K562 (cell line): ENCODE results near the gene FXYD4. TPM values are rescaled to one million over a fixed set of nuclear protein-coding genes. Genes with fewer than 3 reads are reported as not detected.

Experiments used
- ATAC-seq: fragments of 200-7000 bp; cut with Tn5 transposase; 3 replicates; pipeline ENCODE4 v1.9.1; 2020; ENCODE audit warnings: moderate library complexity
- BruUV-seq: library from RNA; stranded (reverse); fragments of 400-500 nt; replicated peaks from 2 replicates; lab custom pipeline; 2021; lab: Mats Ljungman, UMichigan
- CTCF ChIA-PET: fragments of 300-600 bp; formaldehyde crosslinking; extraction: SDS; loops from one replicate; lab custom pipeline; 2021; ENCODE audit warnings: low intra/inter-chr PET ratio; lab: Yijun Ruan, JAX
- POLR2A ChIA-PET: fragments of 300-600, 350-650 bp; sonication (Branson Sonifier 250); formaldehyde crosslinking; extraction: SDS; loops from one replicate; lab custom pipeline; 2021; ENCODE audit warnings: antibody characterized with exemption, inconsistent platforms; lab: Yijun Ruan, JAX
- DNase-seq, 4 experiments: peaks; one replicate each; pipeline versions ENCODE4 v3.0.0 to v3.0.0-alpha.2; 2011 to 2018; ENCODE audit warnings: low spot score in 3 of 4, mixed read lengths in 3 of 4; ENCODE audit errors: extremely low read depth in 1 of 4
- FAIRE-seq: peaks from 2 replicates; lab custom pipeline; 2011; peaks lifted over from hg19 to GRCh38; lab: Jason Lieb, UNC
- H2AFZ ChIP-seq: 2 replicates; pipeline ENCODE4 v1.6.0; 2011; ENCODE audit warnings: low read depth, low read length, control low read depth, inconsistent platforms
- H3K27ac ChIP-seq: fragments of 200-600 bp; 3 replicates; pipeline ENCODE4 v1.8.0; 2011; ENCODE audit warnings: low read depth, mild to moderate bottlenecking, control low read depth, inconsistent platforms, low read length, moderate library complexity, mixed read lengths; ENCODE audit errors: extremely low read depth
- H3K27me3 ChIP-seq, 2 experiments: fragments of 300-600 bp in 1 of 2; 2 replicates in 1 of 2; 3 replicates in 1 of 2; pipeline versions ENCODE4 v1.6.0 to v1.8.0; 2011; ENCODE audit warnings: inconsistent platforms in 2 of 2, low read length in 2 of 2, mild to moderate bottlenecking in 1 of 2, mixed read lengths in 1 of 2, moderate library complexity in 1 of 2; ENCODE audit not compliant: control insufficient read depth in 2 of 2, insufficient read depth in 2 of 2
- H3K36me3 ChIP-seq: fragments of 300-600 bp; 3 replicates; pipeline ENCODE4 v1.8.0; 2011; ENCODE audit warnings: mild to moderate bottlenecking, low read length, inconsistent platforms; ENCODE audit not compliant: control insufficient read depth, insufficient read depth
- H3K4me1 ChIP-seq, 2 experiments: fragments of 200-600 bp in 1 of 2; replicated peaks in 1 of 2; 2 replicates in 1 of 2; 3 replicates in 1 of 2; pipeline versions ENCODE4 v1.5.1 to v1.8.0; 2011; ENCODE audit warnings: inconsistent platforms in 2 of 2, low read length in 2 of 2, mild to moderate bottlenecking in 1 of 2, mixed read lengths in 1 of 2, moderate library complexity in 1 of 2; ENCODE audit not compliant: control insufficient read depth in 2 of 2, insufficient read depth in 2 of 2
- H3K4me2 ChIP-seq: 2 replicates; pipeline ENCODE4 v1.6.1; 2011; ENCODE audit warnings: low read length, control low read depth, inconsistent platforms, mixed read lengths; ENCODE audit not compliant: insufficient read depth
- H3K4me3 ChIP-seq: fragments of 200-600 bp; sonication (generic), shearing (Covaris generic); 2 replicates; pipeline ENCODE4 v1.5.1; 2016; ENCODE audit warnings: control low read depth, inconsistent platforms
- H3K79me2 ChIP-seq: fragments of 200-600 bp; 3 replicates; pipeline ENCODE4 v1.8.0; 2011; ENCODE audit warnings: low read length, inconsistent platforms; ENCODE audit not compliant: control insufficient read depth, insufficient read depth
- H3K9ac ChIP-seq, 2 experiments: 2 replicates each; pipeline versions ENCODE4 v1.6.0 to v1.6.1; 2011; ENCODE audit warnings: low read depth in 2 of 2, low read length in 2 of 2, control low read depth in 1 of 2, inconsistent platforms in 1 of 2, mild to moderate bottlenecking in 1 of 2, mixed read lengths in 1 of 2; ENCODE audit not compliant: insufficient read depth in 1 of 2
- H3K9me1 ChIP-seq: one replicate; pipeline ENCODE4 v1.6.0; 2011; ENCODE audit warnings: inconsistent platforms, mild to moderate bottlenecking, low read length, moderate library complexity; ENCODE audit not compliant: control insufficient read depth, insufficient read depth
- H3K9me3 ChIP-seq: replicated peaks from 2 replicates; pipeline ENCODE4 v1.5.1; 2011; ENCODE audit warnings: low read depth, low read length, inconsistent platforms; ENCODE audit not compliant: control insufficient read depth, insufficient read depth
- H4K20me1 ChIP-seq: replicated peaks from 2 replicates; pipeline ENCODE4 v1.6.1; 2011; ENCODE audit warnings: low read length, inconsistent platforms, mixed read lengths; ENCODE audit not compliant: control insufficient read depth, insufficient read depth
- CHCHD3 ChIP-seq: fragments of 250-450 bp; sonication (Bioruptor Pico); IDR thresholded peaks from 2 replicates; pipeline ENCODE4 v2.1.2; 2022; ENCODE audit warnings: mild to moderate bottlenecking
- CTCF ChIP-seq, 3 experiments: IDR thresholded peaks in 2 of 3; conservative IDR thresholded peaks in 1 of 3; 2 replicates each; pipeline ENCODE4 v1.5.1; 2011 to 2012; ENCODE audit warnings: low read length in 3 of 3, mild to moderate bottlenecking in 3 of 3, control low read depth in 2 of 3, improper control_type of control experiment in 1 of 3, inconsistent platforms in 1 of 3, low read depth in 1 of 3, mixed read lengths in 1 of 3, moderate library complexity in 1 of 3; ENCODE audit not compliant: insufficient read depth in 2 of 3
- ETV6 ChIP-seq, 3 experiments: fragments of 150-350 bp in 1 of 3; sonication (generic) in 1 of 3; formaldehyde crosslinking in 1 of 3; IDR thresholded peaks; 2 replicates each; pipeline versions ENCODE4 v1.6.1 to v1.8.0; 2014 to 2022; ENCODE audit warnings: borderline replicate concordance in 2 of 3, low read depth in 2 of 3, antibody characterized with exemption in 1 of 3, low read length in 1 of 3, mild to moderate bottlenecking in 1 of 3, missing genetic modification reagents in 1 of 3
- JUN ChIP-seq, 2 experiments: sonication (generic) in 1 of 2; formaldehyde crosslinking in 1 of 2; IDR thresholded peaks; 2 replicates each; pipeline versions ENCODE4 v1.6.1 to v1.8.0; 2012 to 2022; ENCODE audit warnings: borderline replicate concordance in 2 of 2, mild to moderate bottlenecking in 2 of 2, improper control_type of control experiment in 1 of 2, low read depth in 1 of 2, low read length in 1 of 2, missing genetic modification reagents in 1 of 2
- KDM2B ChIP-seq: fragments of 250-450 bp; sonication (Bioruptor Pico); IDR thresholded peaks from 2 replicates; pipeline ENCODE4 v1.8.0; 2021; ENCODE audit warnings: mild to moderate bottlenecking, moderate library complexity
- KLF1 ChIP-seq: fragments of 450-650 bp; IDR thresholded peaks from 2 replicates; pipeline ENCODE4 v1.6.1; 2016; ENCODE audit warnings: missing genetic modification characterization, missing compliant biosample characterization
- MTA1 ChIP-seq: fragments of 450-650 bp; IDR thresholded peaks from 2 replicates; pipeline ENCODE4 v1.6.1; 2017; ENCODE audit warnings: borderline replicate concordance
- NCOA6 ChIP-seq: fragments of 450-650 bp; IDR thresholded peaks from 2 replicates; pipeline ENCODE4 v1.6.1; 2017; ENCODE audit warnings: mild to moderate bottlenecking
- OTX1 ChIP-seq: fragments of 450-650 bp; formaldehyde crosslinking; IDR thresholded peaks from 2 replicates; pipeline ENCODE4 v1.4.0; 2022; ENCODE audit warnings: mild to moderate bottlenecking
- POLR2H ChIP-seq: IDR thresholded peaks from 2 replicates; pipeline ENCODE4 v1.6.1; 2016; ENCODE audit warnings: missing genetic modification characterization, low read depth, mild to moderate bottlenecking, control low read depth, missing compliant biosample characterization, moderate library complexity
- RBM14 ChIP-seq: fragments of 200-400 bp; formaldehyde crosslinking; IDR thresholded peaks from 2 replicates; pipeline ENCODE4 v1.6.1; 2018; ENCODE audit warnings: low read depth, mild to moderate bottlenecking, low read length, moderate library complexity, borderline replicate concordance; ENCODE audit not compliant: insufficient read depth
- SIN3A ChIP-seq, 2 experiments: fragments of 150-350 bp in 1 of 2; IDR thresholded peaks; 2 replicates each; pipeline ENCODE4 v1.6.1; 2011 to 2016; ENCODE audit warnings: borderline replicate concordance in 2 of 2, low read depth in 2 of 2, low read length in 2 of 2, mild to moderate bottlenecking in 2 of 2, moderate library complexity in 2 of 2; ENCODE audit not compliant: control insufficient read depth in 1 of 2
- STAT5A ChIP-seq: IDR thresholded peaks from 2 replicates; pipeline ENCODE4 v1.6.1; 2012; ENCODE audit warnings: low read length, inconsistent platforms, borderline replicate concordance
- ZBTB17 ChIP-seq: fragments of 450-650 bp; formaldehyde crosslinking; IDR thresholded peaks from 2 replicates; pipeline ENCODE4 v1.4.0; 2020; ENCODE audit warnings: mild to moderate bottlenecking
- ZNF134 ChIP-seq: fragments of 250-450 bp; sonication (Bioruptor Pico); conservative IDR thresholded peaks from 2 replicates; pipeline ENCODE4 v1.4.0; 2020
- ZNF175 ChIP-seq: fragments of 200-800 bp; sonication (Bioruptor generic); IDR thresholded peaks from 2 replicates; pipeline ENCODE4 v1.6.1; 2016; ENCODE audit warnings: low read depth, mild to moderate bottlenecking, missing genetic modification characterization, missing compliant biosample characterization
- ZNF232 ChIP-seq: sonication (generic); formaldehyde crosslinking; IDR thresholded peaks from 2 replicates; pipeline ENCODE4 v1.8.0; 2022; ENCODE audit warnings: mild to moderate bottlenecking, missing genetic modification reagents
- WGBS: fragments of 100-300 bp; shearing (Covaris generic); methylation state at CpG from one replicate; pipeline ENCODE4 v1.1.6; 2016; ENCODE audit warnings: low coverage, mixed read lengths; ENCODE audit not compliant: insufficient coverage; ENCODE audit errors: missing lambda C conversion rate; 5-methylcytosine and 5-hydroxymethylcytosine counted together
- in situ Hi-C: fragments of 300-500 bp; cut with MboI; formaldehyde crosslinking; loops from 4 replicates; pipeline ENCODE4 v1.15.0; 2018; ENCODE audit warnings: inconsistent platforms, mixed read lengths
- intact Hi-C: fragments of 100-400 bp; cut with micrococcal nuclease; formaldehyde crosslinking; loops from 2 replicates; pipeline ENCODE4 v1.14.2; 2022
- polyA plus RNA-seq, 8 experiments: library from polyadenylated mRNA; depleted of rRNA in 4 of 8; stranded (reverse) in 5 of 8; unstranded in 3 of 8; fragments of >200 nt; fragmentation: Nextera tagmentation in 2 of 8; fragmentation: Illumina TruSeq in 1 of 8; extraction: Ambion mirVana in 2 of 8; extraction: Trizol in 1 of 8; gene quantifications; 2 replicates each; pipeline versions ENCODE4 v1.2.1 to v1.2.3, GENCODE V29; 2011 to 2014; ENCODE audit warnings: inconsistent platforms in 1 of 8, missing spikeins in 1 of 8
- total RNA-seq, 7 experiments: library from RNA; depleted of rRNA in 6 of 7; stranded (reverse); fragments of >200 nt in 6 of 7; fragmentation: Illumina TruSeq in 2 of 7; extraction: Trizol in 2 of 7; gene quantifications; 2 replicates each; pipeline versions ENCODE4 v1.2.1 to v1.2.3, GENCODE V29; 2011 to 2021; ENCODE audit warnings: low replicate concordance in 1 of 7
- TF ChIP-seq, protein P1 (sequence below): sonication (generic); formaldehyde crosslinking; IDR thresholded peaks from 2 replicates; pipeline ENCODE4 v1.8.0; 2022; ENCODE audit warnings: mild to moderate bottlenecking, missing genetic modification reagents, borderline replicate concordance

Gene FXYD4
- total and polyA plus RNA-seq, 9 of the 15 experiments (the other 6 are each of a cell fraction or from before 2014, with no cell fraction given): not detected

GRCh38 chr10:43408331-43408709, 36.9 kb downstream of the FXYD4 start:
- Histone ChIP-seq H3K4me2 (peak overlapping the region; percentile 84), H3K4me1 (peaks cover 16 to 45% of the 10 kb centered on the region in 2 experiments; a peak in 4 of 5 replicates), H3K27me3 (no peaks in the 10 kb centered on the region), H3K79me2 (peaks cover 64% of the 10 kb centered on the region), H2AFZ (no peak overlapping the region), H3K9me1 (no peaks in the 10 kb centered on the region), H4K20me1 (peaks cover 29% of the 10 kb centered on the region), H3K4me3 (peak overlapping the region; percentile 82), H3K9me3 (no peaks in the 10 kb centered on the region), H3K27ac (peak overlapping the region; percentile 91), H3K9ac (peak overlapping the region; percentile 91 to 99), H3K36me3 (peaks cover 27% of the 10 kb centered on the region; the same call in 2 of the 3 replicates)
- no peak for FAIRE-seq
- BruUV-seq: no TSS peak
- DNase-seq: no peak
- in situ Hi-C loops: no loop called here
- CTCF ChIA-PET: no interaction called here
- POLR2A ChIA-PET: interaction anchor here (0.6 to 3.9 kb wide), 11 partner anchors 10 to 91 kb away, joined by 3 to 60 read pairs (median 5); partner anchors contain the start of gene ZNF487
- WGBS: 0% methylated on average over 27 of the region's 31 CpGs
- intact Hi-C loops: loop anchor here (1.0 kb wide), 1 partner anchor 28 kb away; no protein-coding TSS in a partner anchor
- peak; percentile 4 for ATAC-seq
- TF ChIP-seq ZNF232 (CRISPR knock-in tag) (peak; percentile 81), SIN3A (IDR thresholded peaks at IDR 0.05; ENCODE audit: borderline replicate concordance in 2 of 2, control insufficient read depth in 1 of 2, low read depth in 2 of 2, low read length in 2 of 2) (peak in 1 of 2 experiments; percentile 23; a peak in 1 of 4 replicates), ETV6 (IDR thresholded peaks at IDR 0.05; ENCODE audit: borderline replicate concordance in 1 of 2, low read depth in 2 of 2, low read length in 1 of 2) (no peak; a peak in 1 of 4 replicates), ETV6 (CRISPR knock-in tag; IDR thresholded peaks at IDR 0.05; ENCODE audit: borderline replicate concordance) (0 out of 2 replicates have a peak, but pooled peaks have one; percentile 15), CTCF (IDR thresholded peaks at IDR 0.05 in 2 of 3, conservative IDR thresholded peaks at IDR 0.05 in 1 of 3; ENCODE audit: insufficient read depth in 2 of 3, low read depth in 1 of 3, low read length in 3 of 3) (peak in 1 of 3 experiments; percentile 7; a peak in 1 of 6 replicates), MTA1 (no peak), KDM2B (peak; percentile 65; the same call in 1 of the 2 replicates), ZNF134 (CRISPR knock-in tag) (no peak), ZBTB17 (CRISPR knock-in tag) (peak; percentile 11; the same call in 1 of the 2 replicates), NCOA6 (no peak), POLR2H (tag) (no peak), OTX1 (no peak), JUN (IDR thresholded peaks at IDR 0.05; ENCODE audit: borderline replicate concordance, low read depth, low read length) (no peak), JUN (CRISPR knock-in tag; IDR thresholded peaks at IDR 0.05; ENCODE audit: borderline replicate concordance) (no peak; the same call in 1 of the 2 replicates), ZNF175 (0 out of 2 replicates have a peak, but pooled peaks have one; percentile 4), KLF1 (tag) (no peak), CHCHD3 (CRISPR knock-in tag) (no peak), RBM14 (0 out of 2 replicates have a peak, but pooled peaks have one; percentile 50), STAT5A (no peak)
- TF ChIP-seq, protein P1, sequence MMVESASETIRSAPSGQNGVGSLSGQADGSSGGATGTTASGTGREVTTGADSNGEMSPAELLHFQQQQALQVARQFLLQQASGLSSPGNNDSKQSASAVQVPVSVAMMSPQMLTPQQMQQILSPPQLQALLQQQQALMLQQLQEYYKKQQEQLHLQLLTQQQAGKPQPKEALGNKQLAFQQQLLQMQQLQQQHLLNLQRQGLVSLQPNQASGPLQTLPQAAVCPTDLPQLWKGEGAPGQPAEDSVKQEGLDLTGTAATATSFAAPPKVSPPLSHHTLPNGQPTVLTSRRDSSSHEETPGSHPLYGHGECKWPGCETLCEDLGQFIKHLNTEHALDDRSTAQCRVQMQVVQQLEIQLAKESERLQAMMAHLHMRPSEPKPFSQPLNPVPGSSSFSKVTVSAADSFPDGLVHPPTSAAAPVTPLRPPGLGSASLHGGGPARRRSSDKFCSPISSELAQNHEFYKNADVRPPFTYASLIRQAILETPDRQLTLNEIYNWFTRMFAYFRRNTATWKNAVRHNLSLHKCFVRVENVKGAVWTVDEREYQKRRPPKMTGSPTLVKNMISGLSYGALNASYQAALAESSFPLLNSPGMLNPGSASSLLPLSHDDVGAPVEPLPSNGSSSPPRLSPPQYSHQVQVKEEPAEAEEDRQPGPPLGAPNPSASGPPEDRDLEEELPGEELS (CRISPR knock-in tag): peak; percentile 86
